Breast epithelium (tissue), 3 donors: ENCODE measurements around the gene DTNB.

Experiments
- POLR2A ChIP-seq: fragments of 450-650 bp; IDR thresholded peaks from one replicate; pipeline ENCODE4 v1.6.1; 2016; ENCODE audit warnings: antibody characterized with exemption, mild to moderate bottlenecking, moderate library complexity
- TF ChIP-seq, protein P1 (sequence below), 3 donors: fragments of 450-650 bp; IDR thresholded peaks; one replicate each; pipeline ENCODE4 v1.5.1; 2016 to 2017; ENCODE audit warnings: antibody characterized with exemption in 3 of 3, mild to moderate bottlenecking in 3 of 3, moderate library complexity in 3 of 3

DNA sequence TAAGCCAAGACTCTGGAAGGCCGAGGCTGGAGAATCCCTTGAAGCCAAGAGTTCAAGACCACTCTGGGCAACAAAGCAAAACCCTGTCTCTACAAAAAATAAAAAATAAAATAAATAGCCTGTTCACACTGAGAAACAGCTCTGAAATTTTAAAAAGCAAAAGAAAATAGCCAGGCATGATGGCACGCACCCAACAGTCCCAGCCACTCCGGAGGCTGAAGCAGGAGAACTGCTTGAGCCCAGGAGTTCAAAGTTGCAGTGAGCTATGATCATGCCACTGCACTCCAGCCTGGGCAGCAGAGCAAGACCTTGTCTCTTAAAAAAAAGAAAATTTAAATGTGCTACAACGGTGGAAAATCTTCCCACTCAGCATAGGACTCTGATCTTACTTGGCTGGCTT lies 52.7 kb downstream of the DTNB start:
- TF ChIP-seq, protein P1, sequence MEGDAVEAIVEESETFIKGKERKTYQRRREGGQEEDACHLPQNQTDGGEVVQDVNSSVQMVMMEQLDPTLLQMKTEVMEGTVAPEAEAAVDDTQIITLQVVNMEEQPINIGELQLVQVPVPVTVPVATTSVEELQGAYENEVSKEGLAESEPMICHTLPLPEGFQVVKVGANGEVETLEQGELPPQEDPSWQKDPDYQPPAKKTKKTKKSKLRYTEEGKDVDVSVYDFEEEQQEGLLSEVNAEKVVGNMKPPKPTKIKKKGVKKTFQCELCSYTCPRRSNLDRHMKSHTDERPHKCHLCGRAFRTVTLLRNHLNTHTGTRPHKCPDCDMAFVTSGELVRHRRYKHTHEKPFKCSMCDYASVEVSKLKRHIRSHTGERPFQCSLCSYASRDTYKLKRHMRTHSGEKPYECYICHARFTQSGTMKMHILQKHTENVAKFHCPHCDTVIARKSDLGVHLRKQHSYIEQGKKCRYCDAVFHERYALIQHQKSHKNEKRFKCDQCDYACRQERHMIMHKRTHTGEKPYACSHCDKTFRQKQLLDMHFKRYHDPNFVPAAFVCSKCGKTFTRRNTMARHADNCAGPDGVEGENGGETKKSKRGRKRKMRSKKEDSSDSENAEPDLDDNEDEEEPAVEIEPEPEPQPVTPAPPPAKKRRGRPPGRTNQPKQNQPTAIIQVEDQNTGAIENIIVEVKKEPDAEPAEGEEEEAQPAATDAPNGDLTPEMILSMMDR (IDR thresholded peaks at IDR 0.05) = no peak
- TF ChIP-seq POLR2A = no peak
